H54 (cell line): ENCODE measurements around the gene PRLR.

Source experiments
- DNase-seq: peaks from one replicate; pipeline ENCODE4 v3.0.0; 2011; ENCODE audit warnings: low spot score, mixed read lengths; ENCODE audit not compliant: insufficient read length
- FAIRE-seq: peaks from 3 replicates; lab custom pipeline; 2011; peaks lifted over from hg19 to GRCh38; lab: Jason Lieb, UNC
- POLR2A ChIP-seq: IDR thresholded peaks from 2 replicates; pipeline ENCODE4 v1.6.1; 2011; ENCODE audit warnings: low read depth, mild to moderate bottlenecking, low read length

PRLR gene

DNA sequence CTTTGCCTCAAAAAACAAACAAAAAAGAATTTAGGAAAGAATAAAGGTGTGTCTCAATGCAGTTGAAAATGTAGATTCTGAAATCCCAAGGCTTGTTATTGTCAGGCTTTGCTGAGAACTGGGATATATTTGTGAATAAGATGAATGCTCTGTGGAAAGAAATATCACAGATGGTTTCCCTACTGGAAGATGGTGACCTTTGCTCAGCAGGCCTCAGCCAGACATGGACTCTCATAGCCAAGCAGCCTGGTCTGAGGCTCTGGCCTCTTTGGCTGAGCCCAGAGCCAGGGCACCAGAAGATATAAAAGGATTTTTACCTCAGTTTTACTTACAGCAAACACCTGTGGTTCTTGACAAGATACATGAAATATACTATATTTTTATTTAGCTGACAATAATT is 219.6 kb downstream of the PRLR start:
- DNase-seq (no peak), FAIRE-seq (no peak)
- no peak for TF ChIP-seq POLR2A

DNA sequence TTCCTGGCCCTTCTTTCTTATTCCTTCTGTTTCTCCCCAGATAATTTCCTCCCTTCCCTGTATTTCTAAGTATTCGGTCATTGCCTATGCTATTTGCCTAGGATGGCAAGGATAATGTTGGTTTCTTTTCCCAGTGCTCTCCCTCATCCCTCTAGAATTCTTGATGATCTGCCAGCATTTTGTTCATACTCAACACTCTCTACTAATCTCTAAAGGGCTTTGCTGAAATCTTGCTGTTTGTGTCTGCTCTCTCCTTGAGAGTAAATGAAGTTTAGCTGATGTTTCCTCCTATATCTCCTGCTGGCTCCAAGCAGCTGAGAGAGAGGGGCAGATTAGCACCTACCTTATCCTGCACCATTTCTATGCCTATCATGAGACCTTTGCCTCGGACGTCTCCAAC is 220.6 kb downstream of the PRLR start:
- FAIRE-seq (no peak), DNase-seq (no peak)
- TF ChIP-seq POLR2A: no peak

DNA sequence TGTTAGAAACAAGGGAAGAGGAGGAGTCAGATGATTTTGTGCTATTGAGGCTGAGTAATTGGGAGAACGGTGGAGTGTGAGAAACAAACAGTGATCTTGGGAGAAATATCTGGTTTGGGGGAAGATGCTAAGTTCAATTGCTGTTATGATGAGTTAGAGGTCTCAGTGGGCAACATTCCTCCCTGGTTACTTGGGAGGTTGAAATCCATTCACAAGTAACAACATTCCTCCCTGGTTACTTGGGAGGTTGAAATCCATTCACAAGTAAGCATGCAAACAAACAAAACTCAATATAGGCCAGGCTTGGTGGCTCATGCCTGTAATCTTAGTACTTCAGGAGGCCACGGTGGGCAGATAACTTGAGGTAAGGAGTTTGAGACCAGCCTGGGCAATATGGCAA is 221.3 kb downstream of the PRLR start:
- DNase-seq (no peak), FAIRE-seq (no peak)
- TF ChIP-seq POLR2A: no peak

DNA sequence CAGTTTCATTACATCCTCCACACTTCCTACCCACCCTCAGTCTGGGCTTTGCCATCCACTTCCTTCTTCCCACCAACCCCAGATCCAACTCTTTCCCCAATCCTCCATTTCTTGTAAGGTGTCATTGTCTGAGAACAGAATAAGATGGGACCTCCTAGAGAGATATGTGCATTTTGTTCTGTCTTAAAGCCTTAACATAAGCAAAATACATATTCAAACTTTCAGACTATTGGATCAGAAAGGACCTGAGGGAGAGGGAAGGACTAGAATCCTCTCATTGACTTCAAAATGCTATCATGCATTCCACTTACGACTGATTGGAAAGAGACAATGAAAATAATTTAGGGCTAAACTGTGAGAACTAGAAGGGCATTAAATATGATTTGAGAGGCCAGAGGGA is 225.5 kb downstream of the PRLR start:
- DNase-seq: no peak
- TF ChIP-seq POLR2A: no peak
- FAIRE-seq: no peak

DNA sequence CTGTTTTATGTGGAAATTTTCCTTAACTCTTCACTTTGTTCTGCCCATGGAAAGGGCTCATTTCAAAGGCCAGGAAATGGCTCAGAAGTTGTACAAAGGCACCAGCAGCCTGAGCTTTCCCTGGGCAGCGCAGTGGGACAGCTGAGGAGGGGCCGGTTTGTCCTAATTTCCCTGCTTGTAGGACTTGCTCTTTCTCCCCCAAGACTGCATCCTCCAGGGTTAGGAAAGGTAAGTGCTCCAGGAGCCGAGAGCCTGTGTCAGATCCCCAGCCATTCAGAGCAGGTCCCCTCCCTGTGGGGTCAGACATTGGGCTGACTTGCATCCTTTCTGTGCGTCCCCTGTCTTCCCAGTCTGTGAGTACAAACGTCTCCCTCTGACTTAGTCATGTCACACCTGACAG is 226.1 kb downstream of the PRLR start:
- FAIRE-seq (no peak), DNase-seq (no peak)
- no peak for TF ChIP-seq POLR2A

DNA sequence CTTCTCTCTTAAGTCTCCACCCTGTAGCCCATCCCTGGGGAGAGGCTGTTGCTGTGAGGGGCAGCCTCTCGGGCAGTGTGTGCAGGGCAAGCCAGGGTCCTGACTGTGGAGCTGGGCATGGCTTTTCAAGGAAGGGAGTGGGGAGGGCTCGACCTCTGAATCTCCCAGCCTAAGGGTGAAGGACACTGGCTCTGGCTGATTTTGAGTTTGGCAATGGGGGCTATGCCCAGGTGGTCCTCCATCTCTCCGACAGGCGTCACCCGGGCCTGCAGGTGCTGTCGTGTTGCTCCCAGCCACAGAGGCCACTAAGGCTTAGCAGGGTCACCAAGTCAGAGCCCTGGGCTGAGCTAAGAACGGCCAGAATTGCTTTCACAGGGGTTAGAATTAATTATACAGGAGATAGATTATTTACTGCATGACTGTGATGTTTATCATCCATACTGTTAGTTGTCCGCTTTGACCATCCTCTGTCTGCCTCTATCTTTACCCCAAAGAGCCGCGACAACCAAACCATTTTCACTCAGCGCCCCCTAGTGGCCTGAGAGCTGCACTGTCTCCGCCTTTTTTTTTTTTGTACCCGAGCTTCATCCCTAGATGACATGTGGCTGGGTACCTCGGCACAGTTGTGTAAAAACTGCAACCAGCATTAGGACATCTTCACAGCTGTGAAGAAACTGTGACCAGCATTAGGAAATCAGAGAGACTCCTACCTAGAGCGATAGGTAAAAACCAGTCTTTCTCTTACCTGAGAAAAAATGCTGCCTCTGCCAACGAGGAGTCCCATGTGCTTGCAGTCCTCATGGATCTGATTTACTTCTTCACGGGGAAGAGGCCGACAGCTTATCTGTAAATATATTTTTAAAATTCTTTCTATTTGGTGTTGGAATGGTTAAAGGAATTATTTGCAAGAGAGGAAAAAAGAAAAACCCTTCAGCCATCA is 227.0 kb downstream of the PRLR start:
- TF ChIP-seq POLR2A: no peak
- DNase-seq: peak; percentile 55
- peak; percentile 69 for FAIRE-seq

DNA sequence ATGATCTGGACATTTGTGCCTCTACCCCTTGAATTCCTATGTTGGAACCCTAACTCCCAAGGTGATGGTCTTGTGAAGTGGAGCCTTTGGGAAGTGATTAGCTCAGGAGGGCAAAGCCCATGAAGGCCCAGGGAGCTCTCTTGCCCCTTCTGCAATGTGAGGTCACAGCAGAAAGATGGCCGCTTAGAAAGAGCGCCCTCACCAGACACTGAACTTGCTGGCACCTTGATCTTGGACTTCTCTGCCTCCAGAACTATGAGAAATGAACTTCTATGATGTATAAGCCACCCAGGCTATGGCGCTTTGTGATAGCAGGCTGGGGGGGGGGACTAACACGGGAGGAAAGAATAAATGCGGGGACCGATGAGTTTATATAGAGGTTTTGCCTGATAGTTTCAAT is 227.8 kb downstream of the PRLR start:
- FAIRE-seq (no peak), DNase-seq (no peak)
- TF ChIP-seq POLR2A: no peak

DNA sequence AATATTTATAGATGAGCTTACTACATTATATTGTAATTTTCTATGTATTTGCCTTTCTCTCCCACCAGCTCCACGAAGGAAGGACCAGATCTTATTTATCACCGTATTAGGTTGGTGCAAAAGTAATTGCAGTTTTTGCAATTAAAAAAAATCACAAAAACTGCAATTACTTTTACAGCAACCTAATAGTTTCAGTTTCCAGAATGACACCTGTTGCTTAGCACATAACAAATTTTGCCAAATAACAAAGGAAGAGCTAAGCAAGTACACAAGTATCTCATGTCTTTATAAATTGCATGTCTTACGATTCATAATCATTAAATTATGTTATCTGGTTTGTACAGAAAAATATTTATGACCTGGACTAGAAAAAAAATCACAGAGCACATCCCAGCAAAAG is 228.4 kb downstream of the PRLR start:
- no peak for FAIRE-seq
- no peak for DNase-seq

More for the DNA sequence above, 228.4 kb downstream of the PRLR start:
- TF ChIP-seq POLR2A: no peak
